ENCODE measurements around the gene ABLIM2. TPM values are rescaled to one million over a fixed set of nuclear protein-coding genes. Genes with fewer than 3 reads are reported as not detected.

Gene ABLIM2
- total and polyA plus RNA-seq, 10 of the 15 experiments (the other 5 are each of a cell fraction or from before 2014, with no cell fraction given), result 0.03 to 0.15 (median 0.05) TPM; not detected in 7

DNA sequence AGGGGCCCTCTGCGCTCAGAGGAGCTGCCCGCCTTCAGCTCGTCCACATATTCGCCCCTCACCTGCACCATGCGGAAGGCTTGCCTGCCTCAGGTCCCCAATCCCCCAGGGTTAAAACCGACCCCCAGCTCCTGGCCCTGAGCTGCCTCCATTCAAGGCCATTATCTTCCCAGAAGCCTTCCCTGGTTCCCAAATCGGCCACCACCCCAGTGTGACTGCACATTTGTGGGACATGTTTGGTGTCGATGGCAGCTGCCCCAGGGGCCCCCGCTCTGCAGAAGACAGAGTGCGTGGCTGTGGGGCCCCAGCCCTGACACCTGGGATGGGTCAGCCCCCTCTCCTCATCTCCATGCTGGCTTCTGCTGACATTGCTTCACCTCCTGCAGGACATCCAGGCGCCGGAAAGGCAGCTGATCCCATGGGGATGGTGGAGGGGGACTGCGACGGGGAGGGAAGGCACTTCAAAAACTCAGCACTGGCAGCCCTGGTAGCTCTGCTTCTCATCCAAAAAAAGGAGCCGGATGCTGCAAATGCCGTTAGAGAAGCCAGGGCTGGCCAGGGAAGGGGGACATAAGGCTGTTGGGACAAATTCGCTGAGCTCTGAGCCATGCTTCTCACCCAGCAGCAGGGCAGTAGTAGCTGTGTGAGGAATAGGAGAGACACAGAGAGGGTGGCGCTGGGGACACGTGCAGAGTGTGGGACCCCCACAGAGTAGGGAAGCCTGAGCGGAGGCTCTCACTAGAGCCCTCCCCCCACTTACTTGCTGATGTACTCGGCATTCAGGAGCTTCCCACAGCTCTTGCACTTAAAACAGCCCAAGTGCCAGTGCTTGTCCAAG, 78.5 kb downstream of the ABLIM2 start (continued):
- TF ChIP-seq, protein P1, sequence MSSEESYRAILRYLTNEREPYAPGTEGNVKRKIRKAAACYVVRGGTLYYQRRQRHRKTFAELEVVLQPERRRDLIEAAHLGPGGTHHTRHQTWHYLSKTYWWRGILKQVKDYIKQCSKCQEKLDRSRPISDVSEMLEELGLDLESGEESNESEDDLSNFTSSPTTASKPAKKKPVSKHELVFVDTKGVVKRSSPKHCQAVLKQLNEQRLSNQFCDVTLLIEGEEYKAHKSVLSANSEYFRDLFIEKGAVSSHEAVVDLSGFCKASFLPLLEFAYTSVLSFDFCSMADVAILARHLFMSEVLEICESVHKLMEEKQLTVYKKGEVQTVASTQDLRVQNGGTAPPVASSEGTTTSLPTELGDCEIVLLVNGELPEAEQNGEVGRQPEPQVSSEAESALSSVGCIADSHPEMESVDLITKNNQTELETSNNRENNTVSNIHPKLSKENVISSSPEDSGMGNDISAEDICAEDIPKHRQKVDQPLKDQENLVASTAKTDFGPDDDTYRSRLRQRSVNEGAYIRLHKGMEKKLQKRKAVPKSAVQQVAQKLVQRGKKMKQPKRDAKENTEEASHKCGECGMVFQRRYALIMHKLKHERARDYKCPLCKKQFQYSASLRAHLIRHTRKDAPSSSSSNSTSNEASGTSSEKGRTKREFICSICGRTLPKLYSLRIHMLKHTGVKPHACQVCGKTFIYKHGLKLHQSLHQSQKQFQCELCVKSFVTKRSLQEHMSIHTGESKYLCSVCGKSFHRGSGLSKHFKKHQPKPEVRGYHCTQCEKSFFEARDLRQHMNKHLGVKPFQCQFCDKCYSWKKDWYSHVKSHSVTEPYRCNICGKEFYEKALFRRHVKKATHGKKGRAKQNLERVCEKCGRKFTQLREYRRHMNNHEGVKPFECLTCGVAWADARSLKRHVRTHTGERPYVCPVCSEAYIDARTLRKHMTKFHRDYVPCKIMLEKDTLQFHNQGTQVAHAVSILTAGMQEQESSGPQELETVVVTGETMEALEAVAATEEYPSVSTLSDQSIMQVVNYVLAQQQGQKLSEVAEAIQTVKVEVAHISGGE (CRISPR knock-in tag; IDR thresholded peaks at IDR 0.05), result no peak
- TF ChIP-seq IKZF1 (conservative IDR thresholded peaks at IDR 0.05) (no peak), RFX5 (IDR thresholded peaks at IDR 0.05; ENCODE audit: low read depth, low read length) (no peak), FOS (IDR thresholded peaks at IDR 0.05; ENCODE audit: borderline replicate concordance, extremely low read depth, insufficient read length) (no peak), SRF (IDR thresholded peaks at IDR 0.05; ENCODE audit: low read depth in 2 of 2, low read length in 2 of 2) (no peak), ATF7 (IDR thresholded peaks at IDR 0.05; ENCODE audit: low read depth) (no peak), MEF2B (IDR thresholded peaks at IDR 0.05; ENCODE audit: partially characterized antibody, poor library complexity, severe bottlenecking) (no peak)
- TF ChIP-seq, protein P2, sequence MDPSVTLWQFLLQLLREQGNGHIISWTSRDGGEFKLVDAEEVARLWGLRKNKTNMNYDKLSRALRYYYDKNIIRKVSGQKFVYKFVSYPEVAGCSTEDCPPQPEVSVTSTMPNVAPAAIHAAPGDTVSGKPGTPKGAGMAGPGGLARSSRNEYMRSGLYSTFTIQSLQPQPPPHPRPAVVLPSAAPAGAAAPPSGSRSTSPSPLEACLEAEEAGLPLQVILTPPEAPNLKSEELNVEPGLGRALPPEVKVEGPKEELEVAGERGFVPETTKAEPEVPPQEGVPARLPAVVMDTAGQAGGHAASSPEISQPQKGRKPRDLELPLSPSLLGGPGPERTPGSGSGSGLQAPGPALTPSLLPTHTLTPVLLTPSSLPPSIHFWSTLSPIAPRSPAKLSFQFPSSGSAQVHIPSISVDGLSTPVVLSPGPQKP (IDR thresholded peaks at IDR 0.05; ENCODE audit: low read depth, low read length), result no peak
